ENCODE data around the gene CACUL1.
A peak's percentile ranks its signal among the peaks of the same experiment; 100 is the strongest.

Gene CACUL1

DNA sequence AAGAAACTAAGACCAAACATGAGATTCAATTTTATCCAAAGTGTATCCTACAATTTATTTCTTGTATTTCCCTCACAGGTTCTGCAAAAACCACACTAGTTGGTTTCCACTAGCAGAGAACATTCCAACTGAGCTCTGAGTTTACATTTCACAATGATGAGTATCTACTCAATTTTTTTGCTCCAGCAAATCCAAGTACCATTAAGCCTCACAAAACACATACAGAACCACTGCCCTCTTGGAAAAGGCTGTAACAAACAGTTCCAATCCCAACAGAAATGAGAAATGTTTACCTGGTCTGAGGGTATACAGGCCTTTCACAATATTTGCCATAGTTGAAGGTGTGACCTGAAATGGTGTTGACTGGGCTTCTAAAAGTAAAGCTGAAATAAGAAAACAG, 59.9 kb downstream of the CACUL1 start:
- ATAC-seq: no peak
- TF ChIP-seq, protein P1, sequence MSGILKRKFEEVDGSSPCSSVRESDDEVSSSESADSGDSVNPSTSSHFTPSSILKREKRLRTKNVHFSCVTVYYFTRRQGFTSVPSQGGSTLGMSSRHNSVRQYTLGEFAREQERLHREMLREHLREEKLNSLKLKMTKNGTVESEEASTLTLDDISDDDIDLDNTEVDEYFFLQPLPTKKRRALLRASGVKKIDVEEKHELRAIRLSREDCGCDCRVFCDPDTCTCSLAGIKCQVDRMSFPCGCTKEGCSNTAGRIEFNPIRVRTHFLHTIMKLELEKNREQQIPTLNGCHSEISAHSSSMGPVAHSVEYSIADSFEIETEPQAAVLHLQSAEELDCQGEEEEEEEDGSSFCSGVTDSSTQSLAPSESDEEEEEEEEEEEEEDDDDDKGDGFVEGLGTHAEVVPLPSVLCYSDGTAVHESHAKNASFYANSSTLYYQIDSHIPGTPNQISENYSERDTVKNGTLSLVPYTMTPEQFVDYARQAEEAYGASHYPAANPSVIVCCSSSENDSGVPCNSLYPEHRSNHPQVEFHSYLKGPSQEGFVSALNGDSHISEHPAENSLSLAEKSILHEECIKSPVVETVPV (CRISPR knock-in tag; IDR thresholded peaks at IDR 0.05): no peak
- TF ChIP-seq ISL1 (CRISPR knock-in tag; IDR thresholded peaks at IDR 0.05) (no peak), TCF4 (CRISPR knock-in tag; IDR thresholded peaks at IDR 0.05; ENCODE audit: borderline replicate concordance) (no peak), ZNF70 (CRISPR knock-in tag; IDR thresholded peaks at IDR 0.05) (no peak), BACH2 (CRISPR knock-in tag; IDR thresholded peaks at IDR 0.05; ENCODE audit: borderline replicate concordance) (no peak), OSR1 (CRISPR knock-in tag; IDR thresholded peaks at IDR 0.05) (no peak), RARB (CRISPR knock-in tag; IDR thresholded peaks at IDR 0.05) (no peak), CSDC2 (CRISPR knock-in tag; IDR thresholded peaks at IDR 0.05) (no peak), PPARA (CRISPR knock-in tag; IDR thresholded peaks at IDR 0.05; ENCODE audit: borderline replicate concordance) (no peak), ZNF565 (CRISPR knock-in tag; conservative IDR thresholded peaks at IDR 0.05; ENCODE audit: low read depth) (no peak), ARNTL (CRISPR knock-in tag; IDR thresholded peaks at IDR 0.05; ENCODE audit: borderline replicate concordance, low read depth) (no peak), ZFP3 (CRISPR knock-in tag; IDR thresholded peaks at IDR 0.05) (no peak), ZNF8 (CRISPR knock-in tag; IDR thresholded peaks at IDR 0.05) (no peak), GLIS3 (CRISPR knock-in tag; IDR thresholded peaks at IDR 0.05) (no peak), ZFP30 (CRISPR knock-in tag; IDR thresholded peaks at IDR 0.05) (no peak)
- TF ChIP-seq, protein P2, sequence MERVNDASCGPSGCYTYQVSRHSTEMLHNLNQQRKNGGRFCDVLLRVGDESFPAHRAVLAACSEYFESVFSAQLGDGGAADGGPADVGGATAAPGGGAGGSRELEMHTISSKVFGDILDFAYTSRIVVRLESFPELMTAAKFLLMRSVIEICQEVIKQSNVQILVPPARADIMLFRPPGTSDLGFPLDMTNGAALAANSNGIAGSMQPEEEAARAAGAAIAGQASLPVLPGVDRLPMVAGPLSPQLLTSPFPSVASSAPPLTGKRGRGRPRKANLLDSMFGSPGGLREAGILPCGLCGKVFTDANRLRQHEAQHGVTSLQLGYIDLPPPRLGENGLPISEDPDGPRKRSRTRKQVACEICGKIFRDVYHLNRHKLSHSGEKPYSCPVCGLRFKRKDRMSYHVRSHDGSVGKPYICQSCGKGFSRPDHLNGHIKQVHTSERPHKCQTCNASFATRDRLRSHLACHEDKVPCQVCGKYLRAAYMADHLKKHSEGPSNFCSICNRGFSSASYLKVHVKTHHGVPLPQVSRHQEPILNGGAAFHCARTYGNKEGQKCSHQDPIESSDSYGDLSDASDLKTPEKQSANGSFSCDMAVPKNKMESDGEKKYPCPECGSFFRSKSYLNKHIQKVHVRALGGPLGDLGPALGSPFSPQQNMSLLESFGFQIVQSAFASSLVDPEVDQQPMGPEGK (CRISPR knock-in tag; IDR thresholded peaks at IDR 0.05; ENCODE audit: borderline replicate concordance): no peak
- TF ChIP-seq, protein P3, sequence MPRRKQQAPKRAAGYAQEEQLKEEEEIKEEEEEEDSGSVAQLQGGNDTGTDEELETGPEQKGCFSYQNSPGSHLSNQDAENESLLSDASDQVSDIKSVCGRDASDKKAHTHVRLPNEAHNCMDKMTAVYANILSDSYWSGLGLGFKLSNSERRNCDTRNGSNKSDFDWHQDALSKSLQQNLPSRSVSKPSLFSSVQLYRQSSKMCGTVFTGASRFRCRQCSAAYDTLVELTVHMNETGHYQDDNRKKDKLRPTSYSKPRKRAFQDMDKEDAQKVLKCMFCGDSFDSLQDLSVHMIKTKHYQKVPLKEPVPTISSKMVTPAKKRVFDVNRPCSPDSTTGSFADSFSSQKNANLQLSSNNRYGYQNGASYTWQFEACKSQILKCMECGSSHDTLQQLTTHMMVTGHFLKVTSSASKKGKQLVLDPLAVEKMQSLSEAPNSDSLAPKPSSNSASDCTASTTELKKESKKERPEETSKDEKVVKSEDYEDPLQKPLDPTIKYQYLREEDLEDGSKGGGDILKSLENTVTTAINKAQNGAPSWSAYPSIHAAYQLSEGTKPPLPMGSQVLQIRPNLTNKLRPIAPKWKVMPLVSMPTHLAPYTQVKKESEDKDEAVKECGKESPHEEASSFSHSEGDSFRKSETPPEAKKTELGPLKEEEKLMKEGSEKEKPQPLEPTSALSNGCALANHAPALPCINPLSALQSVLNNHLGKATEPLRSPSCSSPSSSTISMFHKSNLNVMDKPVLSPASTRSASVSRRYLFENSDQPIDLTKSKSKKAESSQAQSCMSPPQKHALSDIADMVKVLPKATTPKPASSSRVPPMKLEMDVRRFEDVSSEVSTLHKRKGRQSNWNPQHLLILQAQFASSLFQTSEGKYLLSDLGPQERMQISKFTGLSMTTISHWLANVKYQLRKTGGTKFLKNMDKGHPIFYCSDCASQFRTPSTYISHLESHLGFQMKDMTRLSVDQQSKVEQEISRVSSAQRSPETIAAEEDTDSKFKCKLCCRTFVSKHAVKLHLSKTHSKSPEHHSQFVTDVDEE (CRISPR knock-in tag; IDR thresholded peaks at IDR 0.05): no peak

DNA sequence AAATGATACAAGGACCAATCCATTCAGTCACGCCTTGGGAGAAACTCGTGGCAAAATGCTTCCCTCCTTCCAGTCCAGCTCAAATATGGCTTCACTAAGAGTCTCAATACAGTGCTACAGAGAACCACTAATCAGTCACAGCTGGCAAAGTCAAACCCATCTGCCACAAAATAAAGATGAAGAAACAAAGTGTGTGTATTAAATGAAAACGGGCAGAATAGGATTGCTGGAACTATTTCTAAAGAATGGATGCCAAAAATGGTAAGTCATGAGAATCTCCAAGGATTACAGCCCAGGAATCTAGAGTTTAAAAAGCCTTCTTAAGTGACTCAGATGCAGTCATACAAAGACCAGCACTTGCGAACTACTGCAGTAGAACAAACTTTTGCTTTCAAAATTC, 61.9 kb downstream of the CACUL1 start:
- peak; percentile 97 for ATAC-seq
- TF ChIP-seq ISL1 (CRISPR knock-in tag; IDR thresholded peaks at IDR 0.05): peak; percentile 31; the same call in 1 of the 2 replicates
- no peak for TF ChIP-seq ZFP3 (CRISPR knock-in tag; IDR thresholded peaks at IDR 0.05)
- TF ChIP-seq CSDC2 (CRISPR knock-in tag; IDR thresholded peaks at IDR 0.05): no peak

DNA sequence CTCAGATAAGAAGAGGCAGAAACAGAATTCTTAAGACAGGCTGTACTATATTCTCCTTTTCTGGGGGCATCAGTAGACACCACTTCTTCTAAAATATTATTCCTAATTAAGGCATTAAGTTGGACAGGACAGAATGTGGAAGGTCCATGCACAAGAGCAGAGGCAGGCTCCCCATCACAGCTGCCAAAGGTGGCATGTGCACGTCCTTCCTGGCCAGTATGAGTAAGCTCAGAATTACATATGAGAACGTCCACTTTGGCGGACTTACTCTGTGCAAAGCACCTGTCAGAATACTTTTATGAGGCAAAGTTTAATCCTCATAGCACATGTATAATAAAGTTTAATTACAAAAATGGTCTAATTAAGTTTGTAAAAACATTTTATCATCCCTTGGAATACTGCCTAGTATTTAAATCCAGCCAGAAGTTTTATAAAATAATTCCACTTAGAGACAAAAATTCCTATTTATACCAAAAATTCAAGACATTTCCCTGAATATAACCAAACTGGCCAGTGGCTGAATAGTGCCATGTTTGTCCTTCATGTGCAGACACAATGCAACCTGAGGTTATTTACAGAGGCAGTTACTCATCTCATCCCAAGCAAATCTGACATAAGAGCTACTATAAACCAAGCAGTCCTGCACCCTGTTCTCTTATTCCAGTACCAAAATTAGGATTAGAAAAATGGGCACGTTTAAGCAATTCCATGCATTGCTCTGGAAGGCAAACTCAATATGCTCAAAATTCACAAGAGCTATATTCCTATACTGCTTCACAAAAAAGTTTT, 65.5 kb downstream of the CACUL1 start:
- TF ChIP-seq, protein P2 (CRISPR knock-in tag; IDR thresholded peaks at IDR 0.05; ENCODE audit: borderline replicate concordance): no peak
- TF ChIP-seq ARNTL (CRISPR knock-in tag; IDR thresholded peaks at IDR 0.05; ENCODE audit: borderline replicate concordance, low read depth) (no peak), ESRRG (CRISPR knock-in tag; IDR thresholded peaks at IDR 0.05) (no peak), ZC3H10 (CRISPR knock-in tag; IDR thresholded peaks at IDR 0.05) (no peak), PPARA (CRISPR knock-in tag; IDR thresholded peaks at IDR 0.05; ENCODE audit: borderline replicate concordance) (no peak), CSDC2 (CRISPR knock-in tag; IDR thresholded peaks at IDR 0.05) (no peak), ISL1 (CRISPR knock-in tag; IDR thresholded peaks at IDR 0.05) (no peak), ZFP30 (CRISPR knock-in tag; IDR thresholded peaks at IDR 0.05) (no peak), RARB (CRISPR knock-in tag; IDR thresholded peaks at IDR 0.05) (no peak), TOX (CRISPR knock-in tag; IDR thresholded peaks at IDR 0.05; ENCODE audit: borderline replicate concordance) (no peak), ZFP3 (CRISPR knock-in tag; IDR thresholded peaks at IDR 0.05) (no peak), ZNF565 (CRISPR knock-in tag; conservative IDR thresholded peaks at IDR 0.05; ENCODE audit: low read depth) (no peak), ZNF70 (CRISPR knock-in tag; IDR thresholded peaks at IDR 0.05) (no peak), GLIS3 (CRISPR knock-in tag; IDR thresholded peaks at IDR 0.05) (no peak), ZNF8 (CRISPR knock-in tag; IDR thresholded peaks at IDR 0.05) (no peak), BACH2 (CRISPR knock-in tag; IDR thresholded peaks at IDR 0.05; ENCODE audit: borderline replicate concordance) (no peak)
- TF ChIP-seq, protein P4, sequence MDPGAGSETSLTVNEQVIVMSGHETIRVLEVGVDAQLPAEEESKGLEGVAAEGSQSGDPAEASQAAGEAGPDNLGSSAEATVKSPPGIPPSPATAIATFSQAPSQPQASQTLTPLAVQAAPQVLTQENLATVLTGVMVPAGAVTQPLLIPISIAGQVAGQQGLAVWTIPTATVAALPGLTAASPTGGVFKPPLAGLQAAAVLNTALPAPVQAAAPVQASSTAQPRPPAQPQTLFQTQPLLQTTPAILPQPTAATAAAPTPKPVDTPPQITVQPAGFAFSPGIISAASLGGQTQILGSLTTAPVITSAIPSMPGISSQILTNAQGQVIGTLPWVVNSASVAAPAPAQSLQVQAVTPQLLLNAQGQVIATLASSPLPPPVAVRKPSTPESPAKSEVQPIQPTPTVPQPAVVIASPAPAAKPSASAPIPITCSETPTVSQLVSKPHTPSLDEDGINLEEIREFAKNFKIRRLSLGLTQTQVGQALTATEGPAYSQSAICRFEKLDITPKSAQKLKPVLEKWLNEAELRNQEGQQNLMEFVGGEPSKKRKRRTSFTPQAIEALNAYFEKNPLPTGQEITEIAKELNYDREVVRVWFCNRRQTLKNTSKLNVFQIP (CRISPR knock-in tag; IDR thresholded peaks at IDR 0.05; ENCODE audit: borderline replicate concordance, low read depth): no peak
- TF ChIP-seq, protein P1 (CRISPR knock-in tag; IDR thresholded peaks at IDR 0.05): no peak

More for the DNA sequence above, 65.5 kb downstream of the CACUL1 start:
- ATAC-seq: no peak
